GM23248 (cell line): ENCODE measurements around the gene ELF3. TPM values are rescaled to one million over a fixed set of nuclear protein-coding genes. Genes with fewer than 3 reads are reported as not detected.
A peak's percentile ranks its signal among the peaks of the same experiment; 100 is the strongest.

Source experiments
- DNase-seq: peaks from one replicate; pipeline ENCODE4 v3.0.0-alpha.2; 2015
- H2AFZ ChIP-seq: fragments of 200-600 bp; sonication (generic); 2 replicates; pipeline ENCODE4 v1.6.1; 2016; ENCODE audit warnings: antibody characterized with exemption
- H3F3A ChIP-seq: fragments of 200-600 bp; sonication (generic); 2 replicates; pipeline ENCODE4 v1.6.1; 2016; ENCODE audit warnings: mild to moderate bottlenecking, antibody characterized with exemption, mixed run types; ENCODE audit not compliant: insufficient read depth
- H3K27ac ChIP-seq: fragments of 200-600 bp; sonication (generic); 2 replicates; pipeline ENCODE4 v1.5.1; 2016; ENCODE audit warnings: mild to moderate bottlenecking
- H3K27me3 ChIP-seq: fragments of 200-600 bp; sonication (generic); replicated peaks from 2 replicates; pipeline ENCODE4 v1.6.1; 2016; ENCODE audit warnings: mild to moderate bottlenecking; ENCODE audit not compliant: insufficient read depth
- H3K36me3 ChIP-seq: fragments of 200-600 bp; sonication (generic); 2 replicates; pipeline ENCODE4 v1.6.1; 2016; ENCODE audit warnings: low read depth, mild to moderate bottlenecking
- H3K4me1 ChIP-seq: fragments of 200-600 bp; sonication (generic); 2 replicates; pipeline ENCODE4 v1.6.1; 2016; ENCODE audit warnings: mild to moderate bottlenecking; ENCODE audit not compliant: insufficient read depth
- H3K4me2 ChIP-seq: fragments of 200-600 bp; sonication (generic); one replicate; pipeline ENCODE4 v1.6.1; 2016; ENCODE audit warnings: mild to moderate bottlenecking; ENCODE audit not compliant: unreplicated experiment
- H3K4me3 ChIP-seq: fragments of 200-600 bp; sonication (generic); 2 replicates; pipeline ENCODE4 v1.5.1; 2016; ENCODE audit warnings: mild to moderate bottlenecking
- H3K79me2 ChIP-seq: fragments of 200-600 bp; sonication (generic); 2 replicates; pipeline ENCODE4 v1.6.1; 2016; ENCODE audit warnings: mild to moderate bottlenecking; ENCODE audit not compliant: insufficient read depth
- H3K9ac ChIP-seq: fragments of 200-600 bp; sonication (generic); 2 replicates; pipeline ENCODE4 v1.6.1; 2016; ENCODE audit warnings: mild to moderate bottlenecking
- H3K9me2 ChIP-seq: fragments of 200-600 bp; sonication (generic); 2 replicates; pipeline ENCODE4 v1.6.1; 2016; ENCODE audit warnings: mixed run types, mild to moderate bottlenecking, moderate library complexity; ENCODE audit not compliant: insufficient read depth
- H3K9me3 ChIP-seq: fragments of 200-600 bp; sonication (generic); one replicate; pipeline ENCODE4 v1.6.1; 2017; ENCODE audit warnings: low read depth
- H4K20me1 ChIP-seq: fragments of 200-600 bp; sonication (generic); 2 replicates; pipeline ENCODE4 v1.6.0; 2016; ENCODE audit not compliant: insufficient read depth
- EZH2 ChIP-seq: fragments of 200-600 bp; sonication (generic); IDR thresholded peaks from 2 replicates; pipeline ENCODE4 v1.6.1; 2018; ENCODE audit warnings: antibody characterized with exemption, mild to moderate bottlenecking; ENCODE audit not compliant: insufficient read depth, poor library complexity, severe bottlenecking
- EZH2phosphoT487 ChIP-seq: fragments of 200-600 bp; sonication (generic); IDR thresholded peaks from 2 replicates; pipeline ENCODE4 v1.6.1; 2018; ENCODE audit warnings: antibody characterized with exemption, moderate library complexity, mild to moderate bottlenecking, low read depth; ENCODE audit not compliant: insufficient read depth
- WGBS, 2 experiments: methylation state at CpG; one replicate each; pipeline ENCODE4 v1.1.6; 2015 to 2017; ENCODE audit warnings: low lambda C conversion rate in 2 of 2, low coverage in 1 of 2; ENCODE audit errors: missing lambda C conversion rate in 2 of 2; 5-methylcytosine and 5-hydroxymethylcytosine counted together
- in situ Hi-C: fragments of 300-500 bp; cut with MboI; formaldehyde crosslinking; loops from 2 replicates; pipeline ENCODE4 v1.15.0; 2020
- polyA plus RNA-seq: library from polyadenylated mRNA; unstranded; fragments of >200 nt; fragmentation: Nextera tagmentation; extraction: Ambion mirVana; gene quantifications from 2 replicates; pipeline ENCODE4 v1.2.1, GENCODE V29; 2016
- total RNA-seq: library from RNA; depleted of rRNA; stranded (reverse); fragments of >200 nt; shearing (Covaris generic); gene quantifications from 2 replicates; pipeline ENCODE4 v1.2.3, GENCODE V29; 2014

The ELF3 gene
- total and polyA plus RNA-seq, 2 experiments from 2014 or later: not detected

DNA sequence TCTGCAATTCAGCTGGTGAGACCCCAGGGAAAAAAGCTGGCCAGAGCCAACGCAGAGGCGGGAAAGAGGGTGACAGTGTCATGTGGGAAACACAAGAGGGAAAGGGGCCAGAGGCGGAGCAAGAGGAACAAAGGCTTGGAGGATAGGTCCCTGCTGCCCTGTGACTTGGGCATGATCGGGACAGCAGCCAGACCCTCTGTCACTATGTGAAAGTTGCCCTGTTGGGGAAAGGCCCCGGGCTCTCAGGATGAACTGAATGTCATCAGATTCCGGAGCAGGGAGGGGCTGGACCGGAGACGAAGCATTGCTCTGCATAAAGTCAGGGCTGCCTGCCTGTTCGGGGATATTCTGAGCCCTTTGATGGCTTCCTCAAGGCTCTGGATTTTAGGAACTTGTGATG, 5.7 kb upstream of the ELF3 start:
- WGBS, 2 experiments: 85 to 92% methylated on average over 9 of the region's 9 CpGs
- H3K4me1 ChIP-seq: no peaks in the 10 kb centered on the region
- no peak for DNase-seq
- H3K27me3 ChIP-seq: no peaks in the 10 kb centered on the region
- H3K9me3 ChIP-seq: no peaks in the 10 kb centered on the region
- H3K9me2 ChIP-seq: no peaks in the 10 kb centered on the region
- H3K4me3 ChIP-seq: no peak overlapping the region
- peaks cover 10% of the 10 kb centered on the region for H3K36me3 ChIP-seq
- no peak overlapping the region for H3K9ac ChIP-seq
- no peaks in the 10 kb centered on the region for H4K20me1 ChIP-seq
- H3K79me2 ChIP-seq: no peaks in the 10 kb centered on the region
- H2AFZ ChIP-seq: no peak overlapping the region
- H3K27ac ChIP-seq: no peak overlapping the region
- H3K4me2 ChIP-seq: no peak overlapping the region
- TF ChIP-seq EZH2phosphoT487 (no peak), EZH2 (no peak)
- H3F3A ChIP-seq: no peaks in the 10 kb centered on the region
- in situ Hi-C loops: no loop called here

DNA sequence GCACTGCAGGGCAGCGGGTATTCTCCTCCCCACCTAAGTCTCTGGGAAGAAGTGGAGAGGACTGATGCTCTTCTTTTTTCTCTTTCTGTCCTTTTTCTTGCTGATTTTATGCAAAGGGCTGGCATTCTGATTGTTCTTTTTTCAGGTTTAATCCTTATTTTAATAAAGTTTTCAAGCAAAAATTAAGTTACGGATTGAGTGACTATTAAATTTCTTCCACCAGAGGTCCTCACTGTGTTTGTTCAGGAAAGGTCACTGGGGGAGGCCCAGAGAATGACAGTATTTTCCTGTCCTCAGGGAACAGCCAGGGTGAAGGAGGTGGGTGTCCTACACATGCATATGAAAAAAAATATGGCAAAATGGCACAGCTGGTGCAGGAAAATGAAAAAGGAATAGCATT, 4.4 kb upstream of the ELF3 start:
- Histone ChIP-seq H3F3A (no peaks in the 10 kb centered on the region), H3K4me2 (no peak overlapping the region), H4K20me1 (no peaks in the 10 kb centered on the region), H3K9ac (no peak overlapping the region), H3K4me3 (no peak overlapping the region), H3K36me3 (peaks cover 5% of the 10 kb centered on the region; the same call in 1 of the 2 replicates), H3K27ac (no peak overlapping the region), H3K79me2 (no peaks in the 10 kb centered on the region), H3K9me3 (no peaks in the 10 kb centered on the region), H3K4me1 (no peaks in the 10 kb centered on the region), H3K27me3 (no peaks in the 10 kb centered on the region), H3K9me2 (no peaks in the 10 kb centered on the region), H2AFZ (no peak overlapping the region)
- in situ Hi-C loops: no loop called here
- 74 to 81% methylated on average over 2 of the region's 2 CpGs for WGBS, 2 experiments
- TF ChIP-seq EZH2phosphoT487 (no peak), EZH2 (no peak)
- DNase-seq: peak; percentile 50

GRCh38 chr1:202007304-202007703, 3.1 kb upstream of the ELF3 start:
- Histone ChIP-seq H2AFZ (no peak overlapping the region), H3K4me1 (no peaks in the 10 kb centered on the region), H4K20me1 (no peaks in the 10 kb centered on the region), H3K4me3 (no peak overlapping the region), H3K9ac (no peak overlapping the region), H3F3A (no peaks in the 10 kb centered on the region), H3K4me2 (no peak overlapping the region), H3K9me2 (no peaks in the 10 kb centered on the region), H3K9me3 (no peaks in the 10 kb centered on the region), H3K27me3 (no peaks in the 10 kb centered on the region), H3K79me2 (no peaks in the 10 kb centered on the region), H3K27ac (no peak overlapping the region), H3K36me3 (peaks cover 5% of the 10 kb centered on the region; the same call in 1 of the 2 replicates)
- in situ Hi-C loops: no loop called here
- no peak for DNase-seq
- no peak for TF ChIP-seq EZH2phosphoT487
- TF ChIP-seq EZH2: no peak
- WGBS, 2 experiments: 72 to 77% methylated on average over 8 of the region's 8 CpGs

GRCh38 chr1:202007805-202008489, 2.4 kb upstream of the ELF3 start:
- Histone ChIP-seq H3K27me3 (no peaks in the 10 kb centered on the region), H3K4me3 (no peak overlapping the region), H3K9me2 (no peaks in the 10 kb centered on the region), H3K36me3 (peaks cover 5% of the 10 kb centered on the region; the same call in 1 of the 2 replicates), H3K9ac (no peak overlapping the region), H3K4me2 (no peak overlapping the region), H3K9me3 (no peaks in the 10 kb centered on the region), H3K79me2 (no peaks in the 10 kb centered on the region), H4K20me1 (no peaks in the 10 kb centered on the region), H3K4me1 (no peaks in the 10 kb centered on the region), H2AFZ (no peak overlapping the region), H3F3A (no peaks in the 10 kb centered on the region), H3K27ac (no peak overlapping the region)
- 49 to 56% methylated on average over 9 to 11 of the region's 11 CpGs for WGBS, 2 experiments
- DNase-seq: no peak
- in situ Hi-C loops: no loop called here
- TF ChIP-seq EZH2phosphoT487: no peak
- TF ChIP-seq EZH2: no peak
